ENCODE data around the gene SRP9.
A peak's percentile ranks its signal among the peaks of the same experiment; 100 is the strongest.
"Not testable (repeated sequence)": the region's sequence is repeated elsewhere in the genome, so short reads cannot be mapped to it uniquely, and the experiment has no call there.

Gene SRP9

DNA sequence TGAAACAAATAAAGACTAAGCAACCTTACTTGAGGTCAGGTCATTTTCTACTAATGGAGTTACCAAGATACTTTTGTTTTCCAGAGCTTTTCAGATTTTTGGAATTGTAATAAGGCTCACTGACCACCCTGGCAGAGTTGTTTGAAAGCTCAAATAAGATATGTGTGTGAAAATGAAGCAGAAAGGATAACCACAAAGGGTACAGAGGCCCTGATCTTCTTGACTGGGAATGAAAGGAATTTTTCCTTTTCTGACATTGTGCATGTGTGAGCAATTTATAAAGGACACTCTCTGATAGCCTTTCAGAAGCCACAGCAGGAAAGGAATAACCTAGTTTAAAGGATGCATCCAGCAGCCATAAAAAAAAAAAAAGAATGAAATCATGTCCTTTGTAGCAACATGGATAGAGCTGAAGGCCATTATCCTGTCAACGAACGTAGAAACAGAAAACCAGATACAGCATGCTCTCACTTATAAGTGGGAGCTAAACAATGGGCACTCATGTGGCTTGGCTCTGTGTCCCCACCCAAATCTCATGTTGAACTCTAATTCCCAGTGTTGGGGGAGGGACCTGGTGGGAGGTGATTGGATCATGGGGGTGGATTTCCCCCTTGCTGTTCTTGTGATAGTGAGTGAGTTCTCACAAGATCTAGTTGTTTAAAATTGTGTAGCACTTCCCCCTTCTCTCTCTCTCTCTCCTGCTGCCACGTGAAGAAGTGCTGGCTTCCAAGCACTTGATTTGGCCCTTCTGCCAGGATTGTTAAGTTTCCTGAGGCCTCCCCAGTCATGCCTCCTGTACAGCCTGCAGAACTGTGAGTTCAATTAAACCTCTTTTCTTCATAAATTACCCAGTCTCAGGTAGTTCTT lies 3.1 kb upstream of the SRP9 start:
- no peak for DNase-seq (ENCODE audit: low read depth in 4 of 4, low spot score in 1 of 4)

DNA sequence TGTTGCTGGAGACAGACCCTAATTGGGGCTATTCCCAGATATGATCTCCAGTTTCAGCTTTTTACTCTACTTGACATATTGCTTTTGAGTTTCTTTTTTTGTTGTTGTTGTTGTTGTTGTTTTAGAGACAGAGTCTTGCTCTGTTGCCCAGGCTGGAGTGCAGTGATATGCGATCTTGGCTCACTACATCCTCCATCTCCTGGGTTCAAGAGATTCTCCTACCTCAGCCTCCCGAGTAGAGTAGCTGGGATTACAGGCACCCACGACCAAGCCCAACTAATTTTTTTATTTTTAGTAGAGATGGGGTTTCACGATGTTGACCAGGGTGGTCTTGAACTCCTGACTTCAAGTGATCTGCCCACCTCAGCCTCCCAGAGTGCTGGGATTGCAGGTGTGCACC lies 1.3 kb upstream of the SRP9 start:
- no peak for DNase-seq (ENCODE audit: low read depth in 4 of 4, low spot score in 1 of 4)

DNA sequence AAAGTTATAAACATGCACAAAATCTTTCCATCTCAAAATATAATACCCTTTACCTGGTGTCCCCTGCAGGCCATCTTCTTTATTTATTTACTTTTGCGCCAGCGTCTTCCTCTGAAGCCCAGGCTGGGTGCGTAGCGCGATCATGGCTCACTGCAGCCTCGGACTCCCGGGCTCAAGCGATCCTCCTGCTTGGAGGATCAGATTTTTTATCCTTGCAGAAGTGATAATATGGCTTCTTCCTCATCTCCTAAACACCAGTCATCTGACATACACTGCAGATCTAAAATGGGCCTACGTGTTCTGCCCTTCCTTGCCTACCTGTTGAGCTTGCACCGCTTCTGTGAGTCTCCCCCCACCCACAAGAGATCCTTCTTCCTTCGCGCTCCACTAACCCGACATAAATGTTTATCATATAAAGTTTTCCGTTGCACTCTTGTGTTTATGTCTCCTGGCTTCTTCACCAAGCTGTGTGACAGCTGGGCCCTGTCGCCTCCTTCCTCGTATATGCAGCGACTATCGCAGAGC lies 506 bp upstream of the SRP9 start:
- DNase-seq (ENCODE audit: low read depth in 4 of 4, low spot score in 1 of 4): peak in 1 of 4 experiments; percentile 2

DNA sequence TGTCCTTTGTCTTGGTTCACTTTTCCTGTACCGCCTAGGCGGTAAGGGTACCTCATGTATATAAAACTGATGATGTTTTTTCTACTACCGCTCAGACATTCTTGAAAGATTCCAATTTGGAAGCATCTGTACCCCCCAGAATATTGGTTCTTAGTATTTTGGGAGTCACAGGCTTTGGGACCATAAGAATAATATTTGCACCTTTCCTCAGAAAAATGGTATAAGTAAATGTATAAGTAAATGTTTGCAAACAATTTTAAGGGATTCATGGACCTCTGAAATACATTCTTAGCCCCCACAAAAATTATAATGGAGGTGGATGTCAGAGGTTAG lies 677 bp downstream of the SRP9 start:
- no peak for DNase-seq (ENCODE audit: low read depth in 4 of 4, low spot score in 1 of 4)

DNA sequence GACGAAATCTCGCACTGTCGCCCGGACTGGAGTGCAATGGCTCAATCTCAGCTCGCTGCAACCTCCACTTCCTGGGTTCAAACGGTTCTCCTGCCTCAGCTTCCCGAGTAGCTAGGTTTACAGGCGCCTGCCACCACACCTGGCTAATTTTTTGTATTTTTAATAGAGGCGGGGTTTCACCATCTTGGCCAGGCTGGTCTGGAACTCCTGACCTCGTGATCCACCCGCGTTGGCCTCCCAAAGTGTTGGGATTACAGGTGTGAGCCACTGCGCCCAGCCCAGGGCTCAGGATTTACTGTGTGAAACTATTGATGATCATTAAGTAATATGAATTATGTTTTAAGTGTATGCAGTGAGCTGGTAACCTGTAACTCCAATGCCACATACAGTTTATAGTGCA lies 1.5 kb downstream of the SRP9 start:
- not testable (repeated sequence) for DNase-seq (ENCODE audit: low read depth in 4 of 4, low spot score in 1 of 4)

DNA sequence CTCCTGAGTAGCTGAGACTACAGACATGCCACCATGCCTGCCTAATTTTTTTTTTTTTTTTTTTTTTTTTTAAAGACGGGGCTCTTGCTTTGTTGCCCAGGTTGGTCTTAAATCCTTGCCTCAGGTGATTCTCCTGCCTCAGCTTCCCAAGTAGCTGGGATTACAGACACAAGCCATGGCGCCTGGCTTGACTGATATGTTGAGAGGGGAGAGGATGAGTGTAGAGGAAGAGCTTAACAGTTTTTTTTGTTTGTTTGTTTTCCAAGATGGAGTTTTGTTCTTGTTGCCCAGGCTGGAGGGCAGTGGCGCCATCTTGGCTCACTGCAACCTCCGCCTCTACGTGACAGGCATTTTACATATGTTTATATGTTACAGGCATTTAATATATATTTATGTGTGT lies 2.5 kb downstream of the SRP9 start:
- DNase-seq (ENCODE audit: low read depth in 4 of 4, low spot score in 1 of 4): no peak

DNA sequence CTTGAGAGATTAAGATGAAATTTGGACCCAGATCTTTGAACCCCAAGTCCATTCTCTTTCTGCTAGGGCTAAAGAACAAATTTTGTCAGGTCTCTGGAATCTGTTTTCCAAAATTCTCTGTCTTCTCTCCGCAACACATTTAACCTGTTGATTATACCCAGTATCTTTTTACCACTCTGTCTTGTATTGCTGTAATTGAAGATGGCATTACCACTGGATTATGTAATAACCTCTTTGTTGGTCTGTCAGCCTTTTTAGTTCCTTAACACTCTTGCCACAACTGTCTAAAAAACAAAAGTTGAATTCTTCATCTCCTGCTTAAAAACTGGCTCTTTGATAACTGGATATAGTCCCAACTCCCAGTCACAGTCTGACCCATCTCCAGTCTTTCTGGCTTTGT lies 3.0 kb downstream of the SRP9 start:
- DNase-seq (ENCODE audit: low read depth in 4 of 4, low spot score in 1 of 4): no peak

DNA sequence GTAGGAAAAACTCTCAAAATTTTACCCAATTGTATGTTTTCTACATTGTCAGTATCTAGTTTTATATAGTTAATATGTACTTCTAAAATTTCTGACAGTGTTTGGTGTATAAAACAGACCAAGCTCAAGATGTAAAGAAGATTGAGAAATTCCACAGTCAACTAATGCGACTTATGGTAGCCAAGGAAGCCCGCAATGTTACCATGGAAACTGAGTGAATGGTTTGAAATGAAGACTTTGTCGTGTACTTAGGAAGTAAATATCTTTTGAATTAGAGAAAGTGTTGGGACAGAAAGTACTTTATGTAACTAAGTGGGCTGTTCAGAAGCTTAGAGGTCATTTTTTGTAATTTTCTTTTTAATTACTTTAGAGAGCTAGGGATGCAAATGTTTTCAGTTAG lies 11.5 kb downstream of the SRP9 start:
- DNase-seq (ENCODE audit: low read depth in 4 of 4, low spot score in 1 of 4): not testable (repeated sequence)

DNA sequence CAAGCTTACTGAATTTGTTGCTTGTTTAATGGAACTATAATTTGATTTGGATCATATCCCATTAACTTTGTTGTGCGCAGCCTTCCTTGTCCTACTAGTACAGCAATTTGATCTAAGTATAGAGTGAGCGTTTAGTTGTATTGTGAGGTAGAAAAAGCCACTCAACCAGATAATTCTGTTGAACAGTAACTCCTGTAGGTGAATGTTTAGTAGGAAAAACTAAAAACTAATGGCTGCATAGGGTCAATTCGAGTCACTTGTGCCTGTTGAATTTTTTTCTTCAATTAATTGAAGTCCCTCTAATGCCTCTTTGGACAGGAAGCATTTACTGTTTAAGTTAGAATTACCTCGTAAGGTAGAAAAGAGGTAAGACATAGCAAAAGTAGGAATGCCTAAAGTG lies 17.3 kb downstream of the SRP9 start:
- no peak for DNase-seq (ENCODE audit: low read depth in 4 of 4, low spot score in 1 of 4)

DNA sequence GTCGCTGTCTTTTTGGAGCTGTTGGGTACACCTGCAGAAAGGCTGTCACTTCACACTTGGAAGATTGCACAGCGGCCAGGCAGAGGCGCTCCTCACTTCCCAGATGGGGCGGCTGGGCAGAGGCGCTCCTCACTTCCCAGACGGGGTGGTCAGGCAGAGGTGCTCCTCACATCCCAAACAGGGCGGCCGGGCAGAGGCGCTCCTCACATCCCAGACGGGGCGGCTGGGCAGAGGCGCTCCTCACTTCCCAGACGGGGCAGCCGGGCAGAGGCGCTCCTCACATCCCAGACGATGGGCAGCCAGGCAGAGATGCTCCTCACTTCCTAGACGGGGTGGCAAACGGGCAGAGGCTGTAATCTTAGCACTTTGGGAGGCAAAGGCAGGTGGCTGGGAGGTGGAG lies 18.5 kb downstream of the SRP9 start:
- DNase-seq (ENCODE audit: low read depth in 4 of 4, low spot score in 1 of 4): not testable (repeated sequence)

DNA sequence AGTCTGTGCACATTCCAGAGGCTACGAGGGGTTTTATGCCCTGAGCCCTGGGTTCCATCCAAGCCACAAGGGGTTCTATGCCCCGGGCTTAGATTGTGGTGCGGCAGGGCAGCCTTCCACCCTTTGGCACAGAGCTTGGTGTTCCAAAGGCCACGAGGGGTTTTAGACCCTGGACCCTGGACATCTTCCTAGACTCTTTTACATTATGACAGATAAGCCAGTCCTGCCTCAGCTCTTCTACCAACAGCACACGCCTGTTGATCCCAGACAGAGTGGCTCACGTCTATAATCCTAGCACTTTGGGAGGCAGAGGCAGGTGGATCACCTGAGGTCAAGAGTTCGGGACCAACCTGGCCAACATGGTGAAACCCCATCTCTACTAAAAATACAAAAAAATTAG lies 23.5 kb downstream of the SRP9 start:
- not testable (repeated sequence) for DNase-seq (ENCODE audit: low read depth in 4 of 4, low spot score in 1 of 4)

DNA sequence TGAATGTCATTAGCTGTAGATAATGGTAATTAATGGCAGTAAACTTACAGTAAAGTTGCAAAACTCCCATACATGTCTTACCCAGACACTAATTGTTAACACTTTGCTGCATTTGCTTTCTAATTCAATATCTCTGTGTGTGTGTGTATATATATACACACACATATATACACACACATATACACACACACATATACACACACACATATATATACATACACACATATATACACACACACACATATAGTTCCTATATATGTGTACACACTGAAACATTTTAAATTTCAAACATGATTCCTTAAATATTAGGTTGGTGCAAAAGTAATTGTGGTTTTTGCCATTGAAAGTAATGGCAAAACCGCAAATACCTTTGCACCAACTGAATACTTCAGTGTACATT lies 28.6 kb downstream of the SRP9 start:
- DNase-seq (ENCODE audit: low read depth in 4 of 4, low spot score in 1 of 4): no peak

DNA sequence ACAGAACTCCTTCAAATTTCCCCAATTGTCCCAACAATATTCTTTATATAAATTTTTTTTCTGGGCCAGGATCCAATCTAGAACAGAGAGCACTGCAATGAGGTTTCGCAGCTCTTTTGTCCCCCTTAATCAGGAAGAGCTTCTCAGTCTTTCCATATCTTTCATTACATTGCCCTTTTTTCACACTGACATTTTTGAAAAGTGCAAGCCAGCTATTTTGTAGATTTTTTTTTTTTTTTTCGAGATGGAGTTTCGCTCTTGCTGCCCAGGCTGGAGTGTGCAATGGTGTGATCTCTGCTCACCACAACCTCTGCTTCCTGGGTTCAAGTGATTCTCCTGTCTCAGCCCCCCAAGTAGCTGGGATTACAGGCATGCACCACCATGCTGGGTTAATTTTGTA lies 29.1 kb downstream of the SRP9 start:
- not testable (repeated sequence) for DNase-seq (ENCODE audit: low read depth in 4 of 4, low spot score in 1 of 4)

DNA sequence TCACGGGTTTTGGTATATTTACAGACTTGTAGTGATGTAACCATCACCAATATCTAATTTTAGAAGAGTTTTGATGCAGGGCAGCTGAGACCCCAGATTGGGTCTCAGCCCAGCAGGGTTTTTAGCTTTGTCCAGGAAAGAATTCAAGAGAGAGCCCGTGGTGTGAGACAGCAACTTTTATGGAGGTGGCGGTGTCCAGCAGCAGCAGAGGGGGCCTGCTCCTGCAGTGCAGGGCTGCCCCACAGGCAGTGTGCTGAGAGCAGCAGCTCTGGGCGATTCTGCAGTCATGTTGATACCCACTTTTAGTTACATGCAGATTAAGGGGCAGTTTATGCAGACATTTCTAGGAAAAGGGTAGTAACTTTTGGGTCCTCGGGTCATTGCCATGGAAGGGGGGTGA lies 30.5 kb downstream of the SRP9 start:
- DNase-seq (ENCODE audit: low read depth in 4 of 4, low spot score in 1 of 4): no peak

DNA sequence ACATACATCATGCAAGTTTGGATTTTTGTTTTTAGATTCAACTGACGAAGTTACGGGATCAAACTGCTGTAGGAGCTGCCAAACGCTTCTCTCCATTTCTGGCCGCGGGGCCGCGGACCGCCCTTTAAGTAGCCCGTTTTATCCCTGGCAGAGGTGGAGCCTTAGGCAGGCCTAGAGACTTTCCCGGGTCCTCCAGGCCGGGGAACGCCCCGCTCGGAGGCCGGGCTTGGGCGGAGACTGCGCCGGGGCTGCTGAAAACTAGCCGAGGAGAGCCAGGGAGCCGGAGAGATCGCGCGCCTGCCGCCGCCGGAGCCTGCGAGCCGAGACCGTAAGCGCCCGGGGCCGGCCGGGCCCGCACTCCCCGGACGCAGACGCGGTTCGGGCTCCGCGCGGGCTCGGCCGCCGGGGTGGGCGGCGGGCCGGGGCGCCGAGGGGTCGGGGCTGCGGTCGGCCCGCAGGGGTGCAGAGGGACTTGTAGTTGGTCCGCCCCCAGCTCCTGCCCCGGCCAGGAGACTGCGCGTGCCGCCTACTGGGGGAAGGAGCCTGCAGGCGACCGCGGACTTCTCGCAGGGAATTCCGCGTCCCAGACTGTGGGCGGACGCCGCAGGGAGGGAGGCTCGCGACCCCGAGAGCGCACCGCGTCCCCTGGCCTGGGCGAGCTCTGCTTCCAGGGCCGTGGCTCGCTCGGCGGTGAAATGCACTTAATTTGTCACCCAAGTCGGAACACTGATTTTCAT lies 32.4 kb downstream of the SRP9 start, which contains the start of gene EPHX1:
Gene EPHX1 (plus strand): TSS at position 283 of the 737 bp plus-strand sequence. CDS start 18,606 bp downstream, outside the sequence.
- DNase-seq (ENCODE audit: low read depth in 4 of 4, low spot score in 1 of 4): peak; percentile 34 to 77 (median 50)

DNA sequence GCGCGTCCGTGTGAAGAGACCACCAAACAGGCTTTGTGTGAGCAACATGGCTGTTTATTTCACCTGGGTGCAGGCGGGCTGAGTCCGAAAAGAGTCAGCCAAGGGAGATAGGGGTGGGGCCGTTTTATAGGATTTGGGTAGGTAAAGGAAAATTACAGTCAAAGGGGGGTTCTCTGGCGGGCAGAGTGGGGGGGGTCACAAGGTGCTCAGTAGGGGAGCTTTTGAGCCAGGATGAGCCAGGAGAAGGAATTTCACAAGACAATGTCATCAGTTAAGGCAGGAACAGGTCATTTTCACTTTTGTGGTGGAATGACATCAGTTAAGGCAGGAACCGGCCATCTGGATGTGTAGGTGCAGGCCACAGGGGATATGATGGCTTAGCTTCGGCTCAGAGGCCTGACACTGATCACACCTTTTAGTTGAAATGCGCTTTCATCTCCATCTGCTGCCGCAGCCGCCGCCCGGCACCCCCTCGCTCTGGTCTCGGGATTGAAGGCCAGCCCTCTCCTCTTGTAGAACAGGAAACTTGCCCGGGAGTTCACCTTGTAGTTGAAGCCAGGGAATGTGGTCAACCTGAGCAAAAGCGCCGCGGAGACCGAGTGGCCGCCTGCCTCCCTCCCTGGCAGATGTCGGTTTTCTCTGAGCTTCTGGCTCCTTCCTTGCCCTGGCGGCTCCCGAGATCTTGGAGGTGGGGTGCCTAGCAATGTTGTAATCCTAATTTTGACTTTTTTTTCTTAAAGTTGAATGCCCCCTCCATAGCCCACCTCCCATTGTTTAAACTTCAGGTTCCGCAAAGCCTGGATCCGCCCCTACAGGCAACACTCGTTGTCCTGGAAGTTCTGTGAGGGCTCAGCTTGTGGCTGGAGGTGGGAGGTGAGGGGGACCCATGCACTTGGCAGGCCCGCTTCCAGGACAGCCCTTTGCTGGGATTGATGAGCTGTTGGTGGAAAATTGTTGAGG lies 33.2 kb downstream of the SRP9 start:
- not testable (repeated sequence) for DNase-seq (ENCODE audit: low read depth in 4 of 4, low spot score in 1 of 4)

DNA sequence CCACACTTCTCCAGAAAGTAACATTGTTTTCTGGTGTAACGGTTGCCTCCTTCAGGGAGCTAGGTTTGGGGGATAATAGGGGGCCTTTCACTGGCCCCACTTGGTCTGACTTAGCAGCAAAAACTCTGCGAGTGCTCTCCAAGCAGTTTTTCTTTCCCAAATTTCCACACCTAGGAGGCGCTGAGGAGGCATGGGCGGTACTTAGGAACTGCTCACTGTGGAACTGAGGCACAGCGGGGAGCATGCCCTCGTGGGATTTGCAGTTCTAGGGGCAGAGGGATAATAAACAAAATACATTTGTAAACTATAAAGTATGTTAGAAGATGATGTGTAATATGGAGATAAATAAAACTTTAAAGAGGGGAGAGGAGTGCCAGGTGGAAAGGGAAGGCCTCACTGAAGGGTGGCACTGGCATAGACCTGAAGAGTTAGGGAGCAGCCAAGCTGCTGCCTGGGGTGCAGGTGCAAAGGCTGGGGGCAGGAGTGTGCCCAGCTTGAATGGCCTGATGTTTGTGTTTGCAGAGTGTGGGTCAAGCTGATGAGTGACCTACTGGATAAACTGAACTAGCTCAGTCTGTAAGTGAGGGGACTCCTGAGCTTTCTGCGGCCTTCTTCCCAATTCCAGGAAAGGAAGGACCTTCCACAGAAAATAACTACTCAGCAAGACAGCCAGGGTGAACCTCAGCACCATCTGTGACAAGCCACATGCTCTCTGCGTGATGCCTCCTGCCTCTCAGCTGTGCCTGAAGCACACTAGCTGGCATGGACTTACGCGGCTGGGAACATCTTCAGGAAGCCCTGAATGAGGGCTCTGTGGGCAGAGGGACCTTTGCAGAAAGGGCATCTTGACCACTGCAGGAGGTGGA lies 34.2 kb downstream of the SRP9 start:
- no peak for DNase-seq (ENCODE audit: low read depth in 4 of 4, low spot score in 1 of 4)

DNA sequence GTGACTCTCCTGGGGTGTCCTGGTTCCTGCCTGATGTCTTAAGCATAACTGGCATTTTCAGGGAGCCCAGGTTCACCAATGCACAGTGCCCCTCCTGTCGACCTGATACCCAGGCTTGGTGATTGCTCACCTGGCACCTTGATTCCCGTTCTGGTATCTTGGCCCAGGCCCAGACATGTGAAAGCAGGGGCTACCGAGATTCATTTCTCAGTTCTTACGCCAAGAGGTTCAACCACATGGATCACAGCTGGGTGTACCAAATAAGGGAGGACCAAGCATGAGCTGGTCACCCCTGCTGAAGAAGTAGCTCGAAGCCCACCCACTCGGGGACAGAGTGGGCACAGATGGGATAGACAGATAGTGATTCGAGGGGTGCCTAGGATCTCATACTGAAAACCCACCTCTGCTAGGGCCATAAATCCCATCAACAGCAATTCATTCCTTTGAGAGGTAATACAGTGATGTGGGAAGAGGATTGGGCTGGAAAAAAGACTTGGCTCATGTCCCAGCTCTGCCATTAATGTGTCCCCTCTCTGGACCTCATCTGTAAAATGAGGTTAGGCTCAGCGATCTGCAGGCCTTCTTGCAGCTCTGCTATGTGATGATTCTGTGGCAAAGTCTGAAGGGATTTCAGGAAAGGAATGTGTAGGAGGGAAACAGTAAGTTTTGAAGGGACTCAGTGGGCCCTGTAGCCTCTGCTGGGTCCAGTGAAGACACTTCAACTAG lies 35.0 kb downstream of the SRP9 start:
- no peak for DNase-seq (ENCODE audit: low read depth in 4 of 4, low spot score in 1 of 4)

DNA sequence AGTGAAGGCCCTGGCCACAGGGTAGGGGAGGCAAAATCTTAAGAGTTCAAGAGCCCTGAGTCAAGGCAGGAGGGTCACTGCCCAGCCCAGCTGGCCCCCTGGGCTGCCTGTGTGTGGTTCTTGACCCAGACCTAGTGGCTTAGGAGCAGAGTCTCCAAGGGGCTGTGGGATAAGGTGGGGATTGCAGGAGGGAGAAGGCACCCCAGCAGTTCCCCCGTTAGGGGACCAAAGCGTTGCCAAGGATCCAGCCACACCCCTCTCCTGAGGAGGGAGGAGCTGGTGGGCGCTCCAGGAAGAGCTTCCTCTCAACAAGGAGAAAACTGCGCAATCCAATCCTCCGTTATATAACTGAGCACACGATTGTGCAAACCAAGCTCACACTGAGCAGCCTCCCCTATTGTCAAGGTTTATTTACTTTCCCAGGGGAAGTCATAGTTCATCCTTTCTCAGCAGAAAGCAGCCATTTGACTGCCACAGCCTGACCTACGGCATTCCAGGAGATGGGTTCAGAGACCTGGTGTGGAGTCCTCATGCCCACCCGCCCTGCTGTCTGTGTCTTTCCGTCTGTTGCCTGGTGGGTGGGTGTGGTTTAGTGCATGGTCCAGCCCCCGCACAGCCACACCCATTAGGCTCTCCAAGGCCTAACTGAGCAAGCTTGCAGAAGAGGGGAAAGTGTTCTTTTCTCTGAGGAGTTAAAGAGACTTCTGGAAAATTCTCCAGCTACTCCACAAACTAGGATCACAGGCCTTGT lies 35.8 kb downstream of the SRP9 start:
- DNase-seq (ENCODE audit: low read depth in 4 of 4, low spot score in 1 of 4): no peak

Measured in stimulated activated CD4-positive, alpha-beta T cell treated with anti-CD3 and anti-CD28 coated beads, Interleukin-1b, Interleukin-23, amount 100 ng/mL, for 24 hours (primary cell).